ENCODE data around the gene LHPP.

DNA sequence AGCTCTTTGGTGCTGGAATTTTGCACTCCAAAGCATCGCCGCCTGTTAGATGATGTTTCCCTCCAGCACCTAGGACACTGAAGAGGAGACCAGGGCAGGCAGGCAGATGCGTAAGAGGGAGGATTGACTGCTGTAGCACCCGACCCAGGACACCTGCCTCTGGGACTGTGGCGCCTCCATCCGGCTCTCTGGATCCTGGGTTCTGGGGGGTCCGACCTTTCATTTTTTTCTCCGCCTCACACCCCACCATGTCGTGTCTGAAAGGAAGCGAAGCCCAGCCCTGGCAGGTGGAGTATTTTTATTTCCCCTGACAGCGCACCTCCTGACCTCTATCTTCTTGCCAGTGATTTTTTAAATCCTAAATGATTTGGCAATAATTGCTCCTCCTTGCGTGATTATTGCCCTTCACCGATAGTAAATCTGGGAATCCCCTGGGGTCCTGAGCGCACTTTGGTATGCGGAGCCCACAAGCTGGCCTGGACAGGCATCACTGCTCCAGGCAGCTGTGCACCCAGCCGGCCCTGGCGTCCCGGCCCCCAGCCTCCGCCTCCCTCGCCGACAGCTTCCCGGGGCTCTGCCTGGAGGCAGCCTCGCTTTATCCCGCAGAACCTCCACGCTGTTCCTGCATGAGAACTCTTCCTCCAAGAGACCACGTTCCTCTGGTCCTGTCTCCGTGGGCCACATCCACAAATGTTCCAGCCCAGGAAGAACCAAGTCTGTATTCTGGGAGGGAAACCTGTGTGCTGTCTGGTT, 48.4 kb downstream of the LHPP start:
- no peak for TF ChIP-seq CTCF (IDR thresholded peaks at IDR 0.05)
- no peak for TF ChIP-seq POLR2A (IDR thresholded peaks at IDR 0.05)

Measured in heart left ventricle (tissue), 13 donors.